Panc1 (cell line): ENCODE data around the gene PLCL1.

Source experiments
- POLR2AphosphoS5 ChIP-seq: IDR thresholded peaks from 2 replicates; pipeline ENCODE4 v1.6.1; 2012; ENCODE audit warnings: mild to moderate bottlenecking, low read depth, low read length, moderate library complexity
- REST ChIP-seq, 2 experiments: IDR thresholded peaks; 2 replicates each; pipeline ENCODE4 v1.6.1; 2011 to 2012; ENCODE audit warnings: low read depth in 2 of 2, control low read depth in 1 of 2, low read length in 1 of 2, mild to moderate bottlenecking in 1 of 2, moderate library complexity in 1 of 2; ENCODE audit not compliant: insufficient read depth in 1 of 2
- SIN3A ChIP-seq: IDR thresholded peaks from 2 replicates; pipeline ENCODE4 v1.6.1; 2012; ENCODE audit warnings: low read depth, mild to moderate bottlenecking, low read length, moderate library complexity, borderline replicate concordance; ENCODE audit not compliant: insufficient read depth
- TF ChIP-seq, protein P1 (sequence below): fragments of 450-650 bp; IDR thresholded peaks from 2 replicates; pipeline ENCODE4 v1.5.1; 2017; ENCODE audit warnings: mild to moderate bottlenecking

- TF ChIP-seq, protein P1, sequence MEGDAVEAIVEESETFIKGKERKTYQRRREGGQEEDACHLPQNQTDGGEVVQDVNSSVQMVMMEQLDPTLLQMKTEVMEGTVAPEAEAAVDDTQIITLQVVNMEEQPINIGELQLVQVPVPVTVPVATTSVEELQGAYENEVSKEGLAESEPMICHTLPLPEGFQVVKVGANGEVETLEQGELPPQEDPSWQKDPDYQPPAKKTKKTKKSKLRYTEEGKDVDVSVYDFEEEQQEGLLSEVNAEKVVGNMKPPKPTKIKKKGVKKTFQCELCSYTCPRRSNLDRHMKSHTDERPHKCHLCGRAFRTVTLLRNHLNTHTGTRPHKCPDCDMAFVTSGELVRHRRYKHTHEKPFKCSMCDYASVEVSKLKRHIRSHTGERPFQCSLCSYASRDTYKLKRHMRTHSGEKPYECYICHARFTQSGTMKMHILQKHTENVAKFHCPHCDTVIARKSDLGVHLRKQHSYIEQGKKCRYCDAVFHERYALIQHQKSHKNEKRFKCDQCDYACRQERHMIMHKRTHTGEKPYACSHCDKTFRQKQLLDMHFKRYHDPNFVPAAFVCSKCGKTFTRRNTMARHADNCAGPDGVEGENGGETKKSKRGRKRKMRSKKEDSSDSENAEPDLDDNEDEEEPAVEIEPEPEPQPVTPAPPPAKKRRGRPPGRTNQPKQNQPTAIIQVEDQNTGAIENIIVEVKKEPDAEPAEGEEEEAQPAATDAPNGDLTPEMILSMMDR = no peak
- no peak for TF ChIP-seq POLR2AphosphoS5
- TF ChIP-seq REST (IDR thresholded peaks at IDR 0.05; ENCODE audit: insufficient read depth in 1 of 2, low read depth in 2 of 2, low read length in 1 of 2) = no peak
- TF ChIP-seq SIN3A = no peak
Observed at GRCh38 chr2:198134293-198134955, 330.0 kb downstream of the PLCL1 start.
